K562 (cell line): ENCODE results near the gene POLL. TPM values are rescaled to one million over a fixed set of nuclear protein-coding genes. Genes with fewer than 3 reads are reported as not detected.
A peak's percentile ranks its signal among the peaks of the same experiment; 100 is the strongest.

Experiments used
- ATAC-seq: fragments of 200-7000 bp; cut with Tn5 transposase; 3 replicates; pipeline ENCODE4 v1.9.1; 2020; ENCODE audit warnings: moderate library complexity
- BruUV-seq: library from RNA; stranded (reverse); fragments of 400-500 nt; replicated peaks from 2 replicates; lab custom pipeline; 2021; lab: Mats Ljungman, UMichigan
- CTCF ChIA-PET: fragments of 300-600 bp; formaldehyde crosslinking; extraction: SDS; loops from one replicate; lab custom pipeline; 2021; ENCODE audit warnings: low intra/inter-chr PET ratio; lab: Yijun Ruan, JAX
- POLR2A ChIA-PET: fragments of 300-600, 350-650 bp; sonication (Branson Sonifier 250); formaldehyde crosslinking; extraction: SDS; loops from one replicate; lab custom pipeline; 2021; ENCODE audit warnings: antibody characterized with exemption, inconsistent platforms; lab: Yijun Ruan, JAX
- DNase-seq, 4 experiments: peaks; one replicate each; pipeline versions ENCODE4 v3.0.0 to v3.0.0-alpha.2; 2011 to 2018; ENCODE audit warnings: low spot score in 3 of 4, mixed read lengths in 3 of 4; ENCODE audit errors: extremely low read depth in 1 of 4
- FAIRE-seq: peaks from 2 replicates; lab custom pipeline; 2011; peaks lifted over from hg19 to GRCh38; lab: Jason Lieb, UNC
- H2AFZ ChIP-seq: 2 replicates; pipeline ENCODE4 v1.6.0; 2011; ENCODE audit warnings: low read depth, low read length, control low read depth, inconsistent platforms
- H3K27ac ChIP-seq: fragments of 200-600 bp; 3 replicates; pipeline ENCODE4 v1.8.0; 2011; ENCODE audit warnings: low read depth, mild to moderate bottlenecking, control low read depth, inconsistent platforms, low read length, moderate library complexity, mixed read lengths; ENCODE audit errors: extremely low read depth
- H3K27me3 ChIP-seq, 2 experiments: fragments of 300-600 bp in 1 of 2; 2 replicates in 1 of 2; 3 replicates in 1 of 2; pipeline versions ENCODE4 v1.6.0 to v1.8.0; 2011; ENCODE audit warnings: inconsistent platforms in 2 of 2, low read length in 2 of 2, mild to moderate bottlenecking in 1 of 2, mixed read lengths in 1 of 2, moderate library complexity in 1 of 2; ENCODE audit not compliant: control insufficient read depth in 2 of 2, insufficient read depth in 2 of 2
- H3K36me3 ChIP-seq: fragments of 300-600 bp; 3 replicates; pipeline ENCODE4 v1.8.0; 2011; ENCODE audit warnings: mild to moderate bottlenecking, low read length, inconsistent platforms; ENCODE audit not compliant: control insufficient read depth, insufficient read depth
- H3K4me1 ChIP-seq, 2 experiments: fragments of 200-600 bp in 1 of 2; replicated peaks in 1 of 2; 2 replicates in 1 of 2; 3 replicates in 1 of 2; pipeline versions ENCODE4 v1.5.1 to v1.8.0; 2011; ENCODE audit warnings: inconsistent platforms in 2 of 2, low read length in 2 of 2, mild to moderate bottlenecking in 1 of 2, mixed read lengths in 1 of 2, moderate library complexity in 1 of 2; ENCODE audit not compliant: control insufficient read depth in 2 of 2, insufficient read depth in 2 of 2
- H3K4me2 ChIP-seq: 2 replicates; pipeline ENCODE4 v1.6.1; 2011; ENCODE audit warnings: low read length, control low read depth, inconsistent platforms, mixed read lengths; ENCODE audit not compliant: insufficient read depth
- H3K4me3 ChIP-seq: fragments of 200-600 bp; sonication (generic), shearing (Covaris generic); 2 replicates; pipeline ENCODE4 v1.5.1; 2016; ENCODE audit warnings: control low read depth, inconsistent platforms
- H3K79me2 ChIP-seq: fragments of 200-600 bp; 3 replicates; pipeline ENCODE4 v1.8.0; 2011; ENCODE audit warnings: low read length, inconsistent platforms; ENCODE audit not compliant: control insufficient read depth, insufficient read depth
- H3K9ac ChIP-seq, 2 experiments: 2 replicates each; pipeline versions ENCODE4 v1.6.0 to v1.6.1; 2011; ENCODE audit warnings: low read depth in 2 of 2, low read length in 2 of 2, control low read depth in 1 of 2, inconsistent platforms in 1 of 2, mild to moderate bottlenecking in 1 of 2, mixed read lengths in 1 of 2; ENCODE audit not compliant: insufficient read depth in 1 of 2
- H3K9me1 ChIP-seq: one replicate; pipeline ENCODE4 v1.6.0; 2011; ENCODE audit warnings: inconsistent platforms, mild to moderate bottlenecking, low read length, moderate library complexity; ENCODE audit not compliant: control insufficient read depth, insufficient read depth
- H3K9me3 ChIP-seq: replicated peaks from 2 replicates; pipeline ENCODE4 v1.5.1; 2011; ENCODE audit warnings: low read depth, low read length, inconsistent platforms; ENCODE audit not compliant: control insufficient read depth, insufficient read depth
- H4K20me1 ChIP-seq: replicated peaks from 2 replicates; pipeline ENCODE4 v1.6.1; 2011; ENCODE audit warnings: low read length, inconsistent platforms, mixed read lengths; ENCODE audit not compliant: control insufficient read depth, insufficient read depth
- ELF1 ChIP-seq: fragments of 200-800 bp; sonication (Bioruptor generic); IDR thresholded peaks from 2 replicates; pipeline ENCODE4 v1.6.1; 2016; ENCODE audit warnings: missing genetic modification characterization, missing compliant biosample characterization
- HOXB6 ChIP-seq: fragments of 250-450 bp; sonication (Bioruptor Pico); IDR thresholded peaks from 2 replicates; pipeline ENCODE4 v1.5.1; 2022; ENCODE audit warnings: mild to moderate bottlenecking, borderline replicate concordance
- MCM5 ChIP-seq: fragments of 450-650 bp; IDR thresholded peaks from 2 replicates; pipeline ENCODE4 v1.6.1; 2016; ENCODE audit warnings: low read depth
- NR2F6 ChIP-seq: fragments of 450-650 bp; formaldehyde crosslinking; IDR thresholded peaks from 2 replicates; pipeline ENCODE4 v1.4.0; 2020; ENCODE audit warnings: mild to moderate bottlenecking
- REST ChIP-seq, 2 experiments: fragments of 450-650 bp; formaldehyde crosslinking in 1 of 2; IDR thresholded peaks; 2 replicates each; pipeline versions ENCODE4 v1.4.0 to v1.6.1; 2014 to 2020; ENCODE audit warnings: mild to moderate bottlenecking in 2 of 2, borderline replicate concordance in 1 of 2, low read depth in 1 of 2
- SMARCA4 ChIP-seq: fragments of 450-650 bp; IDR thresholded peaks from 2 replicates; pipeline ENCODE4 v1.6.1; 2016
- ZBTB34 ChIP-seq: fragments of 250-450 bp; sonication (Bioruptor Pico); IDR thresholded peaks from 2 replicates; pipeline ENCODE4 v1.8.0; 2021; ENCODE audit warnings: mild to moderate bottlenecking, moderate library complexity
- ZHX1 ChIP-seq: fragments of 150-350 bp; conservative IDR thresholded peaks from 2 replicates; pipeline ENCODE4 v1.6.1; 2014; ENCODE audit warnings: low read length
- ZNF253 ChIP-seq: fragments of 250-450 bp; sonication (Bioruptor Pico); conservative IDR thresholded peaks from 2 replicates; pipeline ENCODE4 v1.6.1; 2021; ENCODE audit warnings: mild to moderate bottlenecking
- in situ Hi-C: fragments of 300-500 bp; cut with MboI; formaldehyde crosslinking; loops from 4 replicates; pipeline ENCODE4 v1.15.0; 2018; ENCODE audit warnings: inconsistent platforms, mixed read lengths
- intact Hi-C: fragments of 100-400 bp; cut with micrococcal nuclease; formaldehyde crosslinking; loops from 2 replicates; pipeline ENCODE4 v1.14.2; 2022
- polyA plus RNA-seq, 8 experiments: library from polyadenylated mRNA; depleted of rRNA in 4 of 8; stranded (reverse) in 5 of 8; unstranded in 3 of 8; fragments of >200 nt; fragmentation: Nextera tagmentation in 2 of 8; fragmentation: Illumina TruSeq in 1 of 8; extraction: Ambion mirVana in 2 of 8; extraction: Trizol in 1 of 8; gene quantifications; 2 replicates each; pipeline versions ENCODE4 v1.2.1 to v1.2.3, GENCODE V29; 2011 to 2014; ENCODE audit warnings: inconsistent platforms in 1 of 8, missing spikeins in 1 of 8
- total RNA-seq, 7 experiments: library from RNA; depleted of rRNA in 6 of 7; stranded (reverse); fragments of >200 nt in 6 of 7; fragmentation: Illumina TruSeq in 2 of 7; extraction: Trizol in 2 of 7; gene quantifications; 2 replicates each; pipeline versions ENCODE4 v1.2.1 to v1.2.3, GENCODE V29; 2011 to 2021; ENCODE audit warnings: low replicate concordance in 1 of 7

The POLL gene
- total and polyA plus RNA-seq, 9 of the 15 experiments (the other 6 are each of a cell fraction or from before 2014, with no cell fraction given) = 1.2 to 18.7 (median 10.9) TPM

- TF ChIP-seq HOXB6 = no peak
- TF ChIP-seq ZBTB34 (CRISPR knock-in tag) = no peak
- TF ChIP-seq ZHX1 = no peak
- no peak for TF ChIP-seq ELF1 (tag)
- TF ChIP-seq MCM5 = no peak
- no peak for TF ChIP-seq NR2F6 (CRISPR knock-in tag)
- TF ChIP-seq ZNF253 (CRISPR knock-in tag) = no peak
- TF ChIP-seq, all 486 proteins: peak for 0
These were observed 37.1 kb downstream of the POLL start (continued) for GRCh38 chr10:101550965-101551364.

GRCh38 chr10:101545898-101546297 lies 42.2 kb downstream of the POLL start:
- Histone ChIP-seq H3K27ac (no peak overlapping the region), H3K9me1 (no peaks in the 10 kb centered on the region), H3K9me3 (no peaks in the 10 kb centered on the region), H3K9ac (no peak overlapping the region), H3K79me2 (no peaks in the 10 kb centered on the region), H4K20me1 (no peaks in the 10 kb centered on the region), H3K27me3 (no peaks in the 10 kb centered on the region), H3K36me3 (0 out of 3 replicates have a peak, but pooled peaks cover 2% of the 10 kb centered on the region), H2AFZ (no peak overlapping the region), H3K4me1 (peaks cover 0 to 6% of the 10 kb centered on the region in 2 experiments; a peak in 3 of 5 replicates), H3K4me2 (no peak overlapping the region), H3K4me3 (no peak overlapping the region)
- intact Hi-C loops (no loop called here), in situ Hi-C loops (no loop called here)
- CTCF ChIA-PET = no interaction called here
- peak; percentile 25 to 75 (median 40) for DNase-seq
- POLR2A ChIA-PET = interaction anchor here (0.5 to 1.4 kb wide), 2 partner anchors 10 to 587 kb away, joined by 3 to 5 read pairs; partner anchors contain the start of gene PPRC1
- no TSS peak for BruUV-seq
- ATAC-seq = peak; percentile 67
- peak; percentile 77 for FAIRE-seq
- TF ChIP-seq SMARCA4 (peak; percentile 26; the same call in 1 of the 2 replicates), REST (IDR thresholded peaks at IDR 0.05; ENCODE audit: borderline replicate concordance) (0 out of 2 replicates have a peak, but pooled peaks have one; percentile 8), REST (CRISPR knock-in tag; IDR thresholded peaks at IDR 0.05; ENCODE audit: low read depth) (no peak)
